ENCODE measurements around the gene MAMDC4. TPM values are rescaled to one million over a fixed set of nuclear protein-coding genes. Genes with fewer than 3 reads are reported as not detected.

Gene MAMDC4
- total and polyA plus RNA-seq, 2 of the 13 experiments (the other 11 are each of a cell fraction or from before 2014, with no cell fraction given): 6.0 to 6.8 TPM

- TF ChIP-seq THAP9 (CRISPR knock-in tag; IDR thresholded peaks at IDR 0.05; ENCODE audit: borderline replicate concordance): no peak
- TF ChIP-seq SIN3A (IDR thresholded peaks at IDR 0.05; ENCODE audit: borderline replicate concordance, low read depth, low read length): no peak
- TF ChIP-seq STAT5B (CRISPR knock-in tag; IDR thresholded peaks at IDR 0.05): no peak
- no peak for TF ChIP-seq ZNF788 (CRISPR knock-in tag; IDR thresholded peaks at IDR 0.05; ENCODE audit: borderline replicate concordance)
- TF ChIP-seq NFIC (IDR thresholded peaks at IDR 0.05; ENCODE audit: low read length): no peak
- 0 out of 2 replicates have a peak, but pooled peaks have one; percentile 10 for TF ChIP-seq ZBTB38 (CRISPR knock-in tag; IDR thresholded peaks at IDR 0.05)
- TF ChIP-seq RXRB (CRISPR knock-in tag; IDR thresholded peaks at IDR 0.05; ENCODE audit: borderline replicate concordance): peak; percentile 49; the same call in 1 of the 2 replicates
- TF ChIP-seq UBTF (CRISPR knock-in tag; IDR thresholded peaks at IDR 0.05): no peak
- no peak for TF ChIP-seq GPBP1L1 (CRISPR knock-in tag; IDR thresholded peaks at IDR 0.05)
- peak; percentile 53 for TF ChIP-seq TEAD3 (CRISPR knock-in tag; optimal IDR thresholded peaks at IDR 0.05; ENCODE audit: borderline replicate concordance)
Observed at GRCh38 chr9:136901516-136902258, 49.5 kb downstream of the MAMDC4 start (continued).
